Kasumi-1 (cell line): Measurements from ENCODE around the gene PRKCE.

ENCODE experiments used
- DNase-seq, 2 experiments: peaks; one replicate each; lab custom pipeline; 2025; lab: John Stamatoyannopoulos, UW

Gene PRKCE

DNA sequence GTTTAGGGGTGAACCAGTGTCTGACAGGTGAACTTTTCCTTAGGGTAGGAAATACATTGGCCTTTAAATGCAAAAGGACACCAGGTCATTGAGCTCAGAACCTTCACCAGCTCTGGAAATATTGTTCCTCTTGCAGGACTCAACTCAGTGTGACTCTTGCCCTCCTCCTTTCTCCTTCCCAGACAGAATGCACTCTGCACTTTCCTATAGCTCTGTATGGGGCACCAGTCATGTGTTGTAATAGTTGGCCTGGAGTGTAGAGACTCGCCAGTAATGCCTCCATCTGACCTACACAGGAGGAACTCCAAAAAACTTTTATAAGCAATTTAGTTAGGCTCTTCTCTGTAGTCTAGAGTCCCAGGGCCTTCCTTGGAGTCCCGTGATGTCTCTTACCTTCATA, 397.2 kb downstream of the PRKCE start:
- DNase-seq: no peak

DNA sequence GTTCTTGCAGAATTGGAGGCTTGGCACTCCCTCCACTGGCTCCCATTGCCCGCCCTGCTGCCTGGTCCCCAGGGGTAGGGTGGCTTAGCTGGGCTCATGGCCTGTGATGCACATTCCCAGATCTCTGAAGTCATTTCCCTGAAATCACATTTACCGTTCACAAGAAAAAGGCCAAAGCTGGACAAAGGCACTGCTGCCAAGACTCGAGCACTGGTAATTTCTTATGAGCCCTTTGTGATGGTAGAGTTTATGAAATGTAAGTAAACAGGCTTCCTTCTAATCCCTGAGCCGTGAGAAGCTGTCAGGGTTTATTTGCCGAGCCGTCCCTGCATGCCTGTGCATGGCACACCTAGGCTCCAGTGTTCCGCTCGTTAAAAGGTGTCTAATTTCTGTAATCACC, 398.6 kb downstream of the PRKCE start:
- DNase-seq: no peak

DNA sequence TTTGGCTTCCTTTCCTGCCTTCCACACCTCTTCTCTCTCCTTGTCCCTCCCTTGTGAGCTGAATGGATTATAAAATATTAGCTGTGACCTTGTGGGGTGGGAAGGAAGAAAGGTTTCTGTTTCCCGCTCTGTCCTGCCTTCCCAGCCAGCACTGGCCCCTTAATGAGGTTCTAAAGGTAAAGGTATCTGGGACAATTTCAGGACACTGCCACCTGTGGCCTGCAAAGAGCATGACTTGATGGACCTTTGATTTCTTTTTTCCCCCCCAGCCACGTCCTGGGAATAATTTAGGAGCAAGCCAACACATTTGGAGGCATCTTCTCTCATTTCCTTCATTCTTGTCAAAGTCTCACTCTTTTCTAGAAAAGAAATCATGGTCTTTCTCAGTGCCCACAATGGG, 399.0 kb downstream of the PRKCE start:
- no peak for DNase-seq

DNA sequence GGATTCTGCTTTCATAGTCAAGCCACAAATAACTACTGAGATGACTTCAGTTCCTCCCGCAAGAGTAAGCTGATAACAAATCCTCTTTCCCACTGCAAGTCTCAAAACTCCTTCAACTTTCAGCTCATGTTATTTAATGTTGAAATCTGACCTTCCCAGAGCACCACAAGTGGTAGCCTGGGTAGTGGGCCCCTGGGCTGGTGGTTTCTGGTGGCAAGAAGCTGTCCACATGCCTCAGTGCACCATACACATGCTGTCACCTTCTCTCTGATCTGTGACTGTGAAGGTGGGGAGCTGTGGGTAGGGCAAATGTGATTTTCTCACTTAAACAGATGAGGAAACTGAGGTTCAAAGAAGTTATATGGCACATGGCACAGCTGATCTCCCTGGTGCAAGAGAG, 399.6 kb downstream of the PRKCE start:
- no peak for DNase-seq

DNA sequence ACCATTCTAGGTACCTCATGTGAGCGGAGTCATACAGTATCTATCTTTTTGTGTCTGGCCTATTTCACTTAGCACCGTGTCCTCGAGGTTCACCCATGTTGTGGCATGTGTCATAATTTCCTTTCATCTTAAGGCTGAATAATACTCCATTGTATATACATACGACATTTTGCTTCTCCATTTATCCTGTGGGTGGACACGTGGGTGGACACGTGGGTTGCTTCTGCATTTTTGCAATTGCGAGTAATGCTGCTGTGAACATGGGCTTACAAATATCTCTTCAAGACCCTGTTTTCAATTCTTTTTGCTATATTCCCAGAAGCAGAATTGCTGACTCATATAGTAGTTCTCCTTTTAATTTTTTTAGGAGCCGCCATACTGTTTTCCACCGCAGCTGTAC, 402.1 kb downstream of the PRKCE start:
- DNase-seq: no peak

DNA sequence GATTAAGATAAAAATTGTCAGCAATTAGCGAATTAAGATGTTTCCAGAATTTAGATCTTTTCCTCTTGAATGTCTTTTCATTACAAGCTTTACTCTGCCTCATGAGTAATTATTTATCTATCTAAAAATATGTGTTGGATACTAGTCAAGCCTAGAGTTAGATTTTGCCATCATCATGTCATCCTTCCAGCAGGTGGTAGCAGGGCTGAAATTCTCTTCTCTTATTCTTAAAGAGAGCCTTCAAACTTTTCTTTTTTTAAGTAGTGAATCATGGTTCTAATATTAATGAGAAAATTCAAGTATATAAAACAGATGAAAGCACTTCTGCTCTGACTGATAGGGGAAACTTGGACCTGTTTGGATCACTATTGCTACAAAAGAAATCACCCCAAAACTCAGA, 405.1 kb downstream of the PRKCE start:
- DNase-seq: no peak

DNA sequence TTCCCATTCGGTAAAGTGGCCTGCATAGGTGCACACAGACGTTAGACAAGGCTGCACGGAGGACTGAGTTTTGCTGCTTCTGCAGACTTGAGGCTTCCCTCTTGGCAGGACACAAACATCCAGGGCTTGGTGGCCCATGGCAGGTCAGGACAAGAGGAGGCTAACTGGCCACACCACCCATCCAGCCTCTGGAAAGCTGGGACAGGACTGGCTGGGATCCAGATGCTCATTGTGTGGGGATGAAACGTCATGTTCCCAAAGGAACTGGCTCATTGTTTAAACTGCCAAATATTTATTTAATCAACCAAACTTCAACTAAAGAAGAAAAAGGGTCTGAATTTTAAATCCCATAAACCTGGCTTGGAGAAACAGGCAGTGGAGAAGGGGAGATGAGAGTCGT, 406.7 kb downstream of the PRKCE start:
- DNase-seq: no peak

DNA sequence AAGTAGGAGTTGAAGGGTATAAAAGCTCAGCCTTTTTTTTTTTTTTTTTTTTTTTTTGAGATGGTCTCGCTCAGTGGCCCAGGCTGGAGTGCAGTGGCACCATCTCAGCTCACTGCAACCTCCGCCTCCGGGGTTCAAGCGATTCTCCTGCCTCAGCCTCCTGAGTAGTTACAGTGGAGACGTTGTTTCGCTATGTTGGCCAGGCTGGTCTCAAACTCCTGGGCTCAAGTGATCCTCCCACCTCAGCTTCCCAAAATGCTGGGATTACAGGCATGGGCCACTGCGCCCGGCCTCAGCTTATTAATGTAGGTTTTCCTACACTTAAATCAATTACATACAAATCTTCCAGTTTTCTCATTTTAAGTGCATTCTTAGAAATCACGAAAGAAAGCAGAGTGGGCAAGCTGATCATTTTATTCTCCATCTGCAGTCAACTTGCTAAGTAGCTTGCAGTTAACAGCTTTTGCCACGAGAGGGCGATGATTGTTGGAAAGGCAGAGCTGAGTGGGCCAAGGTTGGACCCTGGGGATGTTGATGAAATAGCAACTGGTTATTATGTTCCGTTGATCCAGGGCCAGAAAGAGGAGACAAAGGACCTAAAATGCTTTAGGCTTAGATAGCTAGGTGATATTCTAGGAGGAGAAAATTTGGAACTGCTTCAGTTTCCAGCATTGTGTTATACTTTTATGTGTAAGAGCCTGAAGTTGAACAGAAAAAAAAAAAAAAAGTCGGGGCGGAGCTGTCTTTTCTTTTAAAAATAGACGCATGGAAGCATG, 411.4 kb downstream of the PRKCE start:
- peak; percentile 64 to 65 for DNase-seq

DNA sequence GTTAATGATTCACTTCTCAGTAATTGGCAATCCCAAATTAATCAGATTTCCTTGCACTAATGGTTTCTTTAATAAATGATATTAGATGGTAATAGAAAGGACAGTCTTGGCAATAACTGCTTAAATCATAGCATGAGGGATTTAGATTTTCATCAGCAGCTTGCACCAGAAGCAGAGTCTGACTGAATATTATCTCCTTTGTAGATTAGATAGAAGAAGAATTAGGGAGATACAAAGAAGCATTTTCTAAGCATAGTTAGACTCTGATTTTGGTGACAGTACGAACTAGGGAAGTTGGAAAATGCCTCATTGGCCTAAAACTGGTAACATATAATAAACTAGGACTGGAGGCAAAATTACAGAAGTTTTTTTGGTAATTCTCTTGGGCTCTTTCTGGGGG, 412.9 kb downstream of the PRKCE start:
- no peak for DNase-seq

DNA sequence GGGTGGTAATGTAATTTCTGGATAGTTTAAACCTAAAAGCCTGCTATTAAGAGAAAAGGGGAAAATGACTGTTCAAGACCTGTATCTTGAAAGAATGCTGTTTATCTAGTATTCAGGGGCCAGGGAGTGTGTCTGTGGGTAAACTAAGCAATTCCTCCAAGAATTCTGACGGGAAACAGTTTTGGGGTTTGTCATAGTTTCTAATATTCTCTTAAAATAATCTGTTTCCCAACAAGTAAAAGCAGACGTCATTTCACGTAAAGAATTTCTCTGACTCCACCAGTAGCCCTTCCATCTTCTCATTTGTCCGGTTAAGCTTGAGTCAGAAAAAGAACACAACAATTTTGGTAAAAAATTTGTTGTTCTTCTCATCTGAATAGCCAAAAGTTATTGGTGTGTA, 413.7 kb downstream of the PRKCE start:
- no peak for DNase-seq

DNA sequence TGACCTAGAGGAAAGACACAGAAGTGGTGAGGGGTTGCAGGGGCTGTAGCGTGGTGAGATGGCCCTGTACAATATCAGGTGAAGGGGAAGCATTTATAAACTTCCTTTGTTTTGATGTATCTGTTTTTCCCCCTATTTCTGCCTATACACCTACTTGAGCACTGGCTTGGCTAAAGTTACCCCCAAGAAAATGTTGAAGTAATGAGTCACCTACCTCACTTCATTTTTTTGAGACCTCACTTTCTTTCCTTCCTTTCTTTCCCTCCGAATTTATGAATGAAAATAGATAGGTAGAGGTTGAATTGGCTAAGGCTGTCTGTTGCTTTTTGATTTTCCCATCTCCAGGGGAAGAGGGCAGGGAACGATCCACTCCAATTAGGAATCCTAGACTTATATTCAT, 414.6 kb downstream of the PRKCE start:
- no peak for DNase-seq

DNA sequence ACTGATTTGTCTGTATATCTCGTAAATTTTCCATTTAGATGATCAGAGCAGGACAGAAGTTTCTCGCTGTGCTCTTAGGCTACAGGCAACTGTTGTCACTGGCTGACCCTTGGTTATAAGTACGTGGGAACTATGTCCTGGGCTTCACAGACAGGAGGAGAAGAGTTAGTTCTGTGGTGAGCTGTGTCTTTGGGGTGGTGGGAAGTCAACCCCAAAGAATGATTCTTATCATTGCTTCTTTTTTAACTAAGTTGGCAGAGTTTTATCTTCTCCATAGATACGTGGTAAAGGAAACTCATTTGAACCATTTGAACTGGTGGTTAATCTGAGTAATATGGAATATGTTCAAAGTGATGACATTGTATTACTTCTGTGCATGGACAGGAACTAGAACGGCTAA, 415.1 kb downstream of the PRKCE start:
- DNase-seq: no peak

DNA sequence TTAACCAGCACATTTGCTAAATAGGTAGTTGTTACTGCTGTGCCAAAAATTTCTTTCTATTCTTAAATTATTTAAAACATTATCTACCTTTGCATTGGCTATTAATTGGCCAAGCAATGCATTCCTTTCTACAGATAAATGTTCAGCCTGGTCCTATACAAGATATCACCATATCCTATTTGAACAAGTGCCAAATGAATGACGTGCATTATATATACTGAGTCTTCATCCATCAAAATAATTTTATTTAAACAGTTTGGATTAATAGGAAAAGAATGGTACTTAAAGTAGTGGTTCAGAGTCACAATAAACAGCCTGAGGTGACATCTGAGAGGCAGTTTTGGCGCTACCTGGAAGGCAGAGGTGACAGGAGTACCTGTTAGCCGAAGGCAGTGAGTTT, 415.6 kb downstream of the PRKCE start:
- DNase-seq: no peak

DNA sequence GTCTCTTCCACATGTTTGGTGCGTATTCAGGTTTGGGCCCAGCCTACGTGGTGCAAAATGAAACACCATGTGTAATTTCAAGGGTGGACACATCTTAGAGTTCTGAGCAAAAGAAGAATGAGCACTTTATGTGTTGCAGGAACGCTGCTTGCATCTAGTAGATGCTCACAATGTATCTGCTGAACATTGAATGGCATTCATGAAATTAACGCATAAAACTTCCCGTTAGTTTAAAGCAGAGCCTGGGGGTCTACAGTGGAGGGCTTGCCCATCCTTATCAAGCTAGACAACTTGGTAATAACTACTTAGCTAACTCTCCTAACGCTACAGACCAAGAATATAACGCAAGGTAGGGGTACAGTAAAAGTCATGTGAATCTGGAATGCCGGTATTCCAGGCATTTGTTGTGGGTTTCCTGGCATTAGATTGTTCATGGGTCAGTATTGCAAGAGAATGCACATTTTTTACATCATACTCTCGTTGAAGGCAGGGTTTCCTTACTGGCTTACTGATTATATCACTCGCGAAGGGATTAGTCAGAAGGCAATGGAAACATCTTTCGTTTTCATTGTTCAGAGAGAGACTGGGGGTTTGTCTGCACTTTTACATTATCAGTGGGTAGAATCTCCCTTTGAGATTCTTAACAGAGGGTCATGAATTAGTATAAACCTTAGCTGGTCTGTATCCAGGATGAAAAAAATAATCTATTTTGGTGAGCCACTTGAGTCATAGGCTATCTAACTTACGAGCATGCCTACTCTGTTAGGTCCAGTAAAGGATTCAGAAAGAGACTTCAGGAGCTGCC, 416.2 kb downstream of the PRKCE start:
- DNase-seq: no peak

DNA sequence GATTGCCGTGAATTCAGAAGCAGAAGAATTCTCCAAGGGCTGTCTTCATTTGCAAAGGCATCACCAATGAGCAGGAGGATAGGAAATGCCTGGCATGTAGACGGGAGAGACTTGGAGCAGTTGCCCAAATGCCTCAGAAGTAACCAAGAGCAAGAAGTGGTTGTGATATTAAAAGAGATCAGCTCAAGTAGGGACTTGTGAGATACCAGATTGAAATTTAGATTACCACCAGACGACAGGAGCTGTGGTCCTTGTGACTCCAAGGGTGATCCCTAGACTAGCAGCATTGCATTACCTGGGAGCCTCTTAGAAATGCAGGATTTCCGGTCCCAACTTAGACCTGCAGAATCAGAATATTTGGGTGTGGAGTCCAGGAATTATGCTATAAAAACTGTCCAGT, 417.2 kb downstream of the PRKCE start:
- DNase-seq: no peak

DNA sequence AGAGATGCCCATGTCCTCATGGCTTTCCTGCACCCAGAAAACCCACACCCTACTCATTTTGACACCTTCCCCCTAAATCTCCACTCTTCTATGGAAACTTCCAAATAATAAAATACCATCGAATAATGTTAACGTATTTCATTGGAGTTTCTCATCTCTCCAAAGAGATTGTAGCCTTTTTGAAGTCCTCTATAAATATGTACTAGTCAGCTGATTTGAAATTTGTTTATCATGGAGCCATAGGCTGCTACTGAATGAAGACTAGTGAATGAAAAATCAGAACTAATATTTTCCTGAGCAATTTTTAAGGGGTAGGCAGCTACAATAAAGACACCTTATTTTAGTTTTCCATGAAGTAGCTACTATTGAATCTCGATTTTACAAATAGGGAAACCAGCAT, 419.6 kb downstream of the PRKCE start:
- DNase-seq: no peak

DNA sequence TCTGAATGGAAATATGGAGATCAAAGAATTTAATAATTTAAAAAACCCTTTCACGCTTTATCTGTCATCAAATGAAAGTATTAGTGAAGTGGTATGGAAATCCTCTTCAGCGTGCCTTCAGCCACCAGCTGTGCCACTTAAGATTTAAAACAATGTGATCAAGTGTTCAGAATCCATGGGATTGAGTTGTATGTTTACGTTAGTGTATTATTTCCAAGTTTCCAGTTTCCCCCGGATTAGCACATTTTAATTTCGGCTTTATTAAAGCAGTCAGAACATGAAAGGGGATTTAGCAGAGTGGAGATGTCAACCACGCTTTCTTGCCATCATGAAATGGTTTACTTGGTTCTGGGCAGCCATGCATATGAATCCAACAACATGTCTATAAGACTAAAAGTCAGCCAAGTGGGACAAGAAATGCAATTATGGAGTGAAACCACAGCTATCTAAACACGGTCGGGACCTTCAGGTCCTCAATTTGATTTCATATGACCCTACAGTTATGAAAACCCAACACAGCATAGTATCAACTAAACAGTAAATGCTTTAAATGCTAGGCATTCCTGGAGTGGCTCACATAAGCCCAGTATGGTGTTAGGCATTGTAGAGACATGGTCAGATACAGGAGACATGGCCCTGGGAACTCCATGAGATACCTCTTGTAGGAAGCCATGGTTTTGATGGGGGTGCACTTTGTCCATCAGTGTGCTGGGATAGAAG, 420.8 kb downstream of the PRKCE start:
- DNase-seq: no peak

DNA sequence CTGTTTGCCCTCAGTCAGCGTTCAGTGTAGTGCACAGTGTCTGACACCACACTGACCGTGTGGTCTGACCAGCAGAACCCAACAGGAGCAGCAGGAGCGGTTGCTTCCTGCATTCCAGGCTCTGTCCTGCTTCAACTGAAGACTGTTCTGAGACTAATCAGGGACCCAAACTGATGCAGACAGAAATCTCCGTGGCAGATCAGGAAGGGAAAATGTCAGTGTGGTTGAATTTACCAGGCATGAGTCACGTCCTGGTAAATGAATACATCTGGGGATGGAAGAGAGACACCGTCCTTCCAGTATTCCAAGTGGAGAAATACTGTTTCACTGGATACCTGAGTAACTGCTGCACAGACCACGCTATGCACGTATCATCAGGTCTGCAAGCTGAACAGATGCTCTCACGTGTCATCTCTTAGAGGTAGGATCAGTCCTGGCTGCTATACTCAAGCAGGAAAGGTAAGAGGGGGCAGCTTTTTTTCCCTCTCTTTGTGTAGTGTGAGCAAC, 422.1 kb downstream of the PRKCE start:
- no peak for DNase-seq

DNA sequence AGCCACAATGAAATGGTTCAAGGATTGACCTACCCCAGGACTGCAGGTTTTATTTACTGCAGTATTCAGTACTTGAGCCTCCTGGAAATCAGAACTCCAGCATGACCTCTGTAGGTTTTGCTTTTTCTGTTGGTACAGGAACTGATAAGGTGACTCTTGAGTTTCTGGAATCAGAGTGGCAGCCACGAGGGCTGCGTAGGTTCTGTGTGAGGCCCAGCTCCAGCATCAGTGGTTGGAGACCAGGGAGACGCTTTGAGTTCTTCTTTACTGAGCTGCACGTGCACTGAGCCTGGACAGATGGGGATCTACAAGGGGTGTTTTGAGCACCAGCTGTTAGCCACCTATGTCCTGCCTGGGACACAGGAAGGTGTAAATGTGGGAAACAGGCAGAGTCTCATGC, 423.0 kb downstream of the PRKCE start:
- DNase-seq: no peak

DNA sequence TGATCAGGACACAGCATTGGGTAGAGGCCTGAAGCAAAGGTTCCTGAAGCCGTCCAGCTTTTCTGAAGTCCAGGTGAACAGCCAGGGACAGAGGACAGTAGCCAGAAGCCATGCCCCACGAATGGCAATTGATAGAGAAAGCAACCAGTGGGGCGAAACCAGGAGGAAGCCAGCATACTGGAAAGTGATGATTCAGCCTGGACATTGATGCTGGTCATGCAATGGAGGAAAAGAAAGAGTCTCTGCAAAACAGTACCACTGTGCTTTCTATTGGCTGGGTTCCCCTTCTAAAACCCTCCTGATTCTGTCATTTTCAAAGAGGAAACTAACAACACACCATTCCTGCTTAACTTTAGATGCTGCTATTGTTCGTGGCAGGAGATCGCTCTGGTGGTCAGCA, 424.4 kb downstream of the PRKCE start:
- DNase-seq: no peak

DNA sequence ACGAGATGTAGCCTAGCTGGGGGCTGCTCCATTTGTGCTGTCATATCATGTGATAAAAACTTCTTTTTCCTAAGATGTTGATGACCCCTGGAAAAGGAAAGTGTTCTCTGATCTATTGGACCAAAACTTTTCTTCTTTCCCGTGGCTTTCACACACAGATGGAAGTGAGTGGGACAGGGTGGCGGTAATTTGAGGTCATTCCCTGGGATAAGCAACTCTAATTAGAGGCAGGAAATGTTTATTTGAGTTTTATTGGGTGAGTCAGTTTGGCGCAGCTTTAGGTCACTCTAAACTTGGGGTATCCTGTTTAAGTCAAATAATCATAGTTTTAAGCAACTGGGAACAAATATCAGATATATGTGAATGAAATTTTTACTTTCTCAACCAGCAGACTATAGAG, 424.8 kb downstream of the PRKCE start:
- no peak for DNase-seq

DNA sequence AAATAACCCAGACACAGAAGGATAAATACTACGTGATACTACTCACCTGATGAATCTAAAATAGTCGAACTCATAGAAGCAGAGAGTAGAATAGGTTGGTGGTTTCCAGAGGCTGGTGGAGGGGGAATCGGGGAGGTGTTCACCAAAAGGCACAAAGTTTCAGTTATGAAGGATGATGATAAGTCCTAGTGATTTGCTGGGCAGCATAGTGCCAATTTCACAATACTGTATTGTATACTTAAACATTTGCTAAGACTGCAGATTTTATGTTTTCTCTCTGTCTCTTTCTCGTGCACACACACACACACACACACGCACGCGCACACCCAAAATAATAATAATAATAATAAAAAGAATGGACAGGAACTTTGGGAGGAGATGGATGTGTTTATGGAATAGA, 425.4 kb downstream of the PRKCE start:
- no peak for DNase-seq
